Panc1 (cell line): Measurements from ENCODE around the gene CAPRIN1. TPM values are rescaled to one million over a fixed set of nuclear protein-coding genes. Genes with fewer than 3 reads are reported as not detected.

Experiments used
- ATAC-seq: fragments of 200-7000 bp; cut with Tn5 transposase; 2 replicates; pipeline ENCODE4 v1.9.1; 2020; ENCODE audit warnings: mild to moderate bottlenecking, moderate library complexity
- BruUV-seq: library from RNA; stranded (reverse); fragments of 400-500 nt; replicated peaks from 2 replicates; lab custom pipeline; 2021; lab: Mats Ljungman, UMichigan
- CTCF ChIA-PET: fragments of 300-600 bp; sonication (Branson Sonifier 250); formaldehyde crosslinking; loops from one replicate; lab custom pipeline; 2022; ENCODE audit warnings: antibody characterized with exemption; lab: Charles Lee
- POLR2A ChIA-PET: fragments of 300-600 bp; sonication (Branson Sonifier 250); formaldehyde crosslinking; loops from one replicate; lab custom pipeline; 2022; ENCODE audit warnings: antibody characterized with exemption; lab: Charles Lee
- DNase-seq: peaks from one replicate; pipeline ENCODE4 v3.0.0-alpha.2; 2010; ENCODE audit warnings: low read depth, low spot score
- H3K27ac ChIP-seq: 2 replicates; pipeline ENCODE4 v1.5.1; 2011; ENCODE audit warnings: mild to moderate bottlenecking, low read length, inconsistent platforms
- H3K27me3 ChIP-seq: fragments of 200-500 bp; sonication (Bioruptor generic); 2 replicates; pipeline ENCODE4 v1.6.0; 2014; ENCODE audit warnings: low read length, inconsistent platforms; ENCODE audit not compliant: control insufficient read depth, insufficient read depth
- H3K36me3 ChIP-seq: fragments of 200-500 bp; sonication (Bioruptor generic); 2 replicates; pipeline ENCODE4 v1.5.1; 2014; ENCODE audit warnings: inconsistent platforms, mild to moderate bottlenecking, low read length, moderate library complexity; ENCODE audit not compliant: control insufficient read depth, insufficient read depth
- H3K4me1 ChIP-seq: 2 replicates; pipeline ENCODE4 v1.5.1; 2011; ENCODE audit warnings: inconsistent platforms, mild to moderate bottlenecking, low read length, moderate library complexity; ENCODE audit not compliant: control insufficient read depth, insufficient read depth
- H3K4me3 ChIP-seq, 2 experiments: 2 replicates each; pipeline ENCODE4 v1.5.1; 2011 to 2012; ENCODE audit warnings: low read depth in 2 of 2, low read length in 2 of 2, mild to moderate bottlenecking in 2 of 2, inconsistent platforms in 1 of 2, moderate library complexity in 1 of 2
- H3K9me3 ChIP-seq: fragments of 200-500 bp; sonication (Bioruptor generic); 2 replicates; pipeline ENCODE4 v1.5.1; 2014; ENCODE audit warnings: low read depth, mild to moderate bottlenecking, inconsistent platforms, low read length, moderate library complexity; ENCODE audit not compliant: control insufficient read depth, insufficient read depth
- POLR2AphosphoS5 ChIP-seq: IDR thresholded peaks from 2 replicates; pipeline ENCODE4 v1.6.1; 2012; ENCODE audit warnings: mild to moderate bottlenecking, low read depth, low read length, moderate library complexity
- SIN3A ChIP-seq: IDR thresholded peaks from 2 replicates; pipeline ENCODE4 v1.6.1; 2012; ENCODE audit warnings: low read depth, mild to moderate bottlenecking, low read length, moderate library complexity, borderline replicate concordance; ENCODE audit not compliant: insufficient read depth
- TCF7L2 ChIP-seq: IDR thresholded peaks from 2 replicates; pipeline ENCODE4 v1.6.1; 2011; ENCODE audit warnings: mild to moderate bottlenecking, low read depth, low read length, inconsistent platforms
- in situ Hi-C: cut with HindIII; loops from 2 replicates; pipeline ENCODE4 v1.10.0; 2016; ENCODE audit warnings: low sequenced_read_pairs, low pct_unique_long_range_greater_than_20kb
- intact Hi-C: fragments of 100-400 bp; cut with micrococcal nuclease; formaldehyde crosslinking; loops from one replicate; pipeline ENCODE4 v1.10.0; 2022; ENCODE audit not compliant: unreplicated experiment
- total RNA-seq: library from RNA; stranded (reverse); gene quantifications from one replicate; pipeline ENCODE4 v1.2.1, GENCODE V29; 2021; ENCODE audit not compliant: unreplicated experiment
- TF ChIP-seq, protein P1 (sequence below): fragments of 450-650 bp; IDR thresholded peaks from 2 replicates; pipeline ENCODE4 v1.5.1; 2017; ENCODE audit warnings: mild to moderate bottlenecking
- TF ChIP-seq, protein P2 (sequence below), 2 experiments: IDR thresholded peaks; 2 replicates each; pipeline ENCODE4 v1.6.1; 2011 to 2012; ENCODE audit warnings: low read depth in 2 of 2, control low read depth in 1 of 2, low read length in 1 of 2, mild to moderate bottlenecking in 1 of 2, moderate library complexity in 1 of 2; ENCODE audit not compliant: insufficient read depth in 1 of 2

CAPRIN1 gene
- total RNA-seq, 1 experiment from 2014 or later = 266 TPM

DNA sequence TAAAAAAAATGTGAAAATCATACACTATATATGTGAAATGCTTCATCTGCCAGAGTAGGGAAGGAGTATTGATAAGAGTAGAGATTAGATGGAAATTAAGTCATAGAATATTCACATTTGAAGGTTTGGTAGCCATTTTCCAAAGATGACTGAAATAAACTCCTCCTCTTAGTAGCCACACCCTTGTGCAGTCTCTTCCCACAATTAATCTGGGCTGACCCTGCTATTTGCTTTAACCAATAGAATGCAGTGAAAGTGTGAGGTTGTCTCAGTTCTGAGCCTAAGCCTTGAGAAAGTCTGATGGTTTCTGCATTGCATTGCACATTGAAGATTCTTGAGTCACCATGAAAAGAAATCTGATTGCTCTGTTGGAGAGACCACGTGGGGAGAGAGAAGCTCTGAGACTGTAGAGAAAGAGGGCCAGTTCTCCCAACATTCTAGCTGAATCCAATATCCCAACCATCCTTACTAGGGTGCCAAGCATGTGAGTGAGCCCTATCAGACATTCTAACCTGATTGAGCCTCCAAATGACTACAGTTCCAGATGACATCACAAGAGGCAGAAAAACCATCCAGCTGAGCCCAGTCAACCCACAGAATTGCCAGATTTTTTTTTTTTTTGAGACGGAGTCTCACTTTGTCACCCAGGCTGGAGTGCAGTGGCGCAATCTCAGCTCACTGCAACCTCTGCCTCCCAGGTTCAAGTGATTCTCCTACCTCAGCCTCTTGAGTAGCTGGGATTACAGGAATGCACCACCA lies 29.4 kb upstream of the CAPRIN1 start:
- Histone ChIP-seq H3K4me3 (no peak overlapping the region), H3K4me1 (no peaks in the 10 kb centered on the region), H3K27me3 (no peaks in the 10 kb centered on the region), H3K27ac (no peak overlapping the region), H3K9me3 (no peaks in the 10 kb centered on the region; the same call in 1 of the 2 replicates), H3K36me3 (no peaks in the 10 kb centered on the region)
- DNase-seq (no peak), ATAC-seq (no peak)
- TF ChIP-seq, protein P1, sequence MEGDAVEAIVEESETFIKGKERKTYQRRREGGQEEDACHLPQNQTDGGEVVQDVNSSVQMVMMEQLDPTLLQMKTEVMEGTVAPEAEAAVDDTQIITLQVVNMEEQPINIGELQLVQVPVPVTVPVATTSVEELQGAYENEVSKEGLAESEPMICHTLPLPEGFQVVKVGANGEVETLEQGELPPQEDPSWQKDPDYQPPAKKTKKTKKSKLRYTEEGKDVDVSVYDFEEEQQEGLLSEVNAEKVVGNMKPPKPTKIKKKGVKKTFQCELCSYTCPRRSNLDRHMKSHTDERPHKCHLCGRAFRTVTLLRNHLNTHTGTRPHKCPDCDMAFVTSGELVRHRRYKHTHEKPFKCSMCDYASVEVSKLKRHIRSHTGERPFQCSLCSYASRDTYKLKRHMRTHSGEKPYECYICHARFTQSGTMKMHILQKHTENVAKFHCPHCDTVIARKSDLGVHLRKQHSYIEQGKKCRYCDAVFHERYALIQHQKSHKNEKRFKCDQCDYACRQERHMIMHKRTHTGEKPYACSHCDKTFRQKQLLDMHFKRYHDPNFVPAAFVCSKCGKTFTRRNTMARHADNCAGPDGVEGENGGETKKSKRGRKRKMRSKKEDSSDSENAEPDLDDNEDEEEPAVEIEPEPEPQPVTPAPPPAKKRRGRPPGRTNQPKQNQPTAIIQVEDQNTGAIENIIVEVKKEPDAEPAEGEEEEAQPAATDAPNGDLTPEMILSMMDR = no peak
- TF ChIP-seq SIN3A = no peak
- ChIA-PET CTCF (no interaction called here), POLR2A (no interaction called here)
- BruUV-seq = no TSS peak
- in situ Hi-C loops (no loop called here), intact Hi-C loops (no loop called here)

GRCh38 chr11:34026432-34026831 lies 25.1 kb upstream of the CAPRIN1 start:
- ChIA-PET POLR2A (no interaction called here), CTCF (no interaction called here)
- ATAC-seq (no peak), DNase-seq (no peak)
- Histone ChIP-seq H3K9me3 (no peaks in the 10 kb centered on the region; the same call in 1 of the 2 replicates), H3K27me3 (no peaks in the 10 kb centered on the region), H3K27ac (no peak overlapping the region), H3K4me1 (no peaks in the 10 kb centered on the region), H3K4me3 (no peak overlapping the region), H3K36me3 (no peaks in the 10 kb centered on the region)
- intact Hi-C loops (no loop called here), in situ Hi-C loops (no loop called here)
- no TSS peak for BruUV-seq
- no peak for TF ChIP-seq POLR2AphosphoS5
- TF ChIP-seq SIN3A = no peak
- TF ChIP-seq TCF7L2 = no peak
- TF ChIP-seq, protein P2, sequence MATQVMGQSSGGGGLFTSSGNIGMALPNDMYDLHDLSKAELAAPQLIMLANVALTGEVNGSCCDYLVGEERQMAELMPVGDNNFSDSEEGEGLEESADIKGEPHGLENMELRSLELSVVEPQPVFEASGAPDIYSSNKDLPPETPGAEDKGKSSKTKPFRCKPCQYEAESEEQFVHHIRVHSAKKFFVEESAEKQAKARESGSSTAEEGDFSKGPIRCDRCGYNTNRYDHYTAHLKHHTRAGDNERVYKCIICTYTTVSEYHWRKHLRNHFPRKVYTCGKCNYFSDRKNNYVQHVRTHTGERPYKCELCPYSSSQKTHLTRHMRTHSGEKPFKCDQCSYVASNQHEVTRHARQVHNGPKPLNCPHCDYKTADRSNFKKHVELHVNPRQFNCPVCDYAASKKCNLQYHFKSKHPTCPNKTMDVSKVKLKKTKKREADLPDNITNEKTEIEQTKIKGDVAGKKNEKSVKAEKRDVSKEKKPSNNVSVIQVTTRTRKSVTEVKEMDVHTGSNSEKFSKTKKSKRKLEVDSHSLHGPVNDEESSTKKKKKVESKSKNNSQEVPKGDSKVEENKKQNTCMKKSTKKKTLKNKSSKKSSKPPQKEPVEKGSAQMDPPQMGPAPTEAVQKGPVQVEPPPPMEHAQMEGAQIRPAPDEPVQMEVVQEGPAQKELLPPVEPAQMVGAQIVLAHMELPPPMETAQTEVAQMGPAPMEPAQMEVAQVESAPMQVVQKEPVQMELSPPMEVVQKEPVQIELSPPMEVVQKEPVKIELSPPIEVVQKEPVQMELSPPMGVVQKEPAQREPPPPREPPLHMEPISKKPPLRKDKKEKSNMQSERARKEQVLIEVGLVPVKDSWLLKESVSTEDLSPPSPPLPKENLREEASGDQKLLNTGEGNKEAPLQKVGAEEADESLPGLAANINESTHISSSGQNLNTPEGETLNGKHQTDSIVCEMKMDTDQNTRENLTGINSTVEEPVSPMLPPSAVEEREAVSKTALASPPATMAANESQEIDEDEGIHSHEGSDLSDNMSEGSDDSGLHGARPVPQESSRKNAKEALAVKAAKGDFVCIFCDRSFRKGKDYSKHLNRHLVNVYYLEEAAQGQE (IDR thresholded peaks at IDR 0.05; ENCODE audit: insufficient read depth in 1 of 2, low read depth in 2 of 2, low read length in 1 of 2) = no peak
- TF ChIP-seq, protein P1 = no peak
